Liver (tissue), 3 donors: ENCODE measurements around the gene CTDSP2.

ENCODE experiments used
- JUND ChIP-seq, 2 donors: IDR thresholded peaks; 2 replicates each; pipeline ENCODE4 v1.6.1; 2016; ENCODE audit warnings: antibody characterized with exemption in 2 of 2
- TF ChIP-seq, protein P1 (sequence below): fragments of 150-350 bp; IDR thresholded peaks from 2 replicates; pipeline ENCODE4 v1.5.1; 2017; ENCODE audit warnings: improper control_type of control experiment, low read depth, low read length; ENCODE audit not compliant: missing input control
- TF ChIP-seq, protein P2 (sequence below): IDR thresholded peaks from 2 replicates; pipeline ENCODE4 v1.6.1; 2016; ENCODE audit warnings: antibody characterized with exemption
- donor health status: healthy.
- donor health status: healthy.

DNA sequence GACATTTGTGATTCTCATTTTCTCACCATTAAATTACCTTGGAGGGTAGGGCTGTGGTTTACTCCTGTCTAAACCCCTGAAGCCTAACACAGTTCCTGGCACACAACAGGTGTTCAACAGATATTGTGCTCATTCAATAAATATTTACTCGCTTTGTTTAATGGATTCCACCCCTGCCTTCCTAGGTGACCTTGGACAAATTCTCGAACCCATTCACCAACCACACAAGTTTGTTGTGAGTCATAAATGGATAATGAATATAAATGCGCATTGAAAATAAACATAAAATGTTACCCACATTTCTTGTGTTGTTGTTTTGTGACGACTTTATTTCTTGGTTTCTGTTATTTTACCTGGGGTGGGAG, 64.3 kb downstream of the CTDSP2 start:
- TF ChIP-seq, protein P1, sequence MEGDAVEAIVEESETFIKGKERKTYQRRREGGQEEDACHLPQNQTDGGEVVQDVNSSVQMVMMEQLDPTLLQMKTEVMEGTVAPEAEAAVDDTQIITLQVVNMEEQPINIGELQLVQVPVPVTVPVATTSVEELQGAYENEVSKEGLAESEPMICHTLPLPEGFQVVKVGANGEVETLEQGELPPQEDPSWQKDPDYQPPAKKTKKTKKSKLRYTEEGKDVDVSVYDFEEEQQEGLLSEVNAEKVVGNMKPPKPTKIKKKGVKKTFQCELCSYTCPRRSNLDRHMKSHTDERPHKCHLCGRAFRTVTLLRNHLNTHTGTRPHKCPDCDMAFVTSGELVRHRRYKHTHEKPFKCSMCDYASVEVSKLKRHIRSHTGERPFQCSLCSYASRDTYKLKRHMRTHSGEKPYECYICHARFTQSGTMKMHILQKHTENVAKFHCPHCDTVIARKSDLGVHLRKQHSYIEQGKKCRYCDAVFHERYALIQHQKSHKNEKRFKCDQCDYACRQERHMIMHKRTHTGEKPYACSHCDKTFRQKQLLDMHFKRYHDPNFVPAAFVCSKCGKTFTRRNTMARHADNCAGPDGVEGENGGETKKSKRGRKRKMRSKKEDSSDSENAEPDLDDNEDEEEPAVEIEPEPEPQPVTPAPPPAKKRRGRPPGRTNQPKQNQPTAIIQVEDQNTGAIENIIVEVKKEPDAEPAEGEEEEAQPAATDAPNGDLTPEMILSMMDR = no peak
- TF ChIP-seq, protein P2, sequence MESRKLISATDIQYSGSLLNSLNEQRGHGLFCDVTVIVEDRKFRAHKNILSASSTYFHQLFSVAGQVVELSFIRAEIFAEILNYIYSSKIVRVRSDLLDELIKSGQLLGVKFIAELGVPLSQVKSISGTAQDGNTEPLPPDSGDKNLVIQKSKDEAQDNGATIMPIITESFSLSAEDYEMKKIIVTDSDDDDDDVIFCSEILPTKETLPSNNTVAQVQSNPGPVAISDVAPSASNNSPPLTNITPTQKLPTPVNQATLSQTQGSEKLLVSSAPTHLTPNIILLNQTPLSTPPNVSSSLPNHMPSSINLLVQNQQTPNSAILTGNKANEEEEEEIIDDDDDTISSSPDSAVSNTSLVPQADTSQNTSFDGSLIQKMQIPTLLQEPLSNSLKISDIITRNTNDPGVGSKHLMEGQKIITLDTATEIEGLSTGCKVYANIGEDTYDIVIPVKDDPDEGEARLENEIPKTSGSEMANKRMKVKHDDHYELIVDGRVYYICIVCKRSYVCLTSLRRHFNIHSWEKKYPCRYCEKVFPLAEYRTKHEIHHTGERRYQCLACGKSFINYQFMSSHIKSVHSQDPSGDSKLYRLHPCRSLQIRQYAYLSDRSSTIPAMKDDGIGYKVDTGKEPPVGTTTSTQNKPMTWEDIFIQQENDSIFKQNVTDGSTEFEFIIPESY = no peak
- no peak for TF ChIP-seq JUND (IDR thresholded peaks at IDR 0.05)
